ENCODE data around the gene BPIFB6.

The BPIFB6 gene

GRCh38 chr20:33091693-33092092 is 60.2 kb downstream of the BPIFB6 start:
- no peak for DNase-seq (ENCODE audit: low spot score)

GRCh38 chr20:33092361-33092760 is 60.9 kb downstream of the BPIFB6 start:
- no peak for DNase-seq (ENCODE audit: low spot score)

- no peak for DNase-seq (ENCODE audit: low spot score)
Measured at GRCh38 chr20:33093074-33093473, 61.6 kb downstream of the BPIFB6 start.

- DNase-seq (ENCODE audit: low spot score) = no peak
Measured at GRCh38 chr20:33093582-33093981, 62.1 kb downstream of the BPIFB6 start.
